GM19467 (cell line): ENCODE measurements around the gene GPR148.

Source experiments
- ATAC-seq: cut with Tn5 transposase; IDR thresholded peaks from one replicate; pipeline ENCODE4 v1.9.1; 2021; ENCODE audit warnings: mild to moderate bottlenecking, moderate library complexity; ENCODE audit not compliant: unreplicated experiment

Gene GPR148

DNA sequence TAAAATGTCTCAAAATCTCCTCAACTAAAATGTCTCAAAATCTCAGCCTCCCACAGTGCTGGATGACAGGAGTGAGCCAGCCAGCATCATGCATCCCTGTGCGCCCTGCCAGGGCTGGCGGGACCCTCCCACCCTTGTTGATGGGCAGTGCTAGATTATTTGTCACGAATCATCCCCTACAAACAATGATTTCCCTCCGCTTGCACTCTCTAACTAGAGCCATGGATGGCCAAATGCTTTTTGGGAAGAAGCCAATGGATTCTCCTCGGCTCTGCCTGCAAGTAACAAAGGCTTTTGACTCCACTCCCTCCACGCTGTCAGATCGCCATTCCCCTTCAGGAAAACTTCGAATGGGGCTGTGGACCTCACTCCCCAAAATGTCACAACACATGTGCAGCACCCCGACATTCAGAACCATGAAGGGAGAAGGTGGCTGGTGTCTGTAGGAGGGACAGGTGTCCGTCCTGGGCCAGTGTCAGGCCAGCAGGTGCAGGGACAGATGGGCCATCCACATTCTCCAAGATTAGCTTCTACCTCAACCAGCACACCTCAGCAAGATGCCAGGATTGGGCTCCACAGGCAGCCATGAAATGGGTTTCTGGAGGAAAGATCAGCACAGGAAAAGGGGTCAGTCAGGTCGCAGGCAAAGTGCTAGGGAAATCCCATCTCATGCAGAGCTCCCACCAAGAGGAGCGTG is 38.0 kb downstream of the GPR148 start:
- no peak for ATAC-seq

DNA sequence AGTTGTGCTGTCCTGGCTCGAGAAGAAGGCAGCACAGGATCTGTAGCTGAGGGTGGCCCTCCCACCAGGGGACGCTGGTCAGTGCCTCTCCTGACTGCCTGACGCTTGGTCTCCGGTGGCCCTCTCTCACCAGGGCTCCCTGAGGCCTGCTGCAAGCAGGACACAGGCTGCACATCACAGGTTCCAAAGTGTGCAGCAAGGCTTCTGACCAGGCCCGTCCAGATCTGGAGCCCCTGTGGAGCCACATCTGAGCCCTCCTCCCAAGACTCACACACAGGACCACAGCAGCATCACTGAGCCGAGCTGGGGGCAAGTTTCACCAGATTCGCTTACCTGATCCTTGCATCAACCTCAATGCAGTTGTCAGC is 38.5 kb downstream of the GPR148 start:
- ATAC-seq, result no peak

DNA sequence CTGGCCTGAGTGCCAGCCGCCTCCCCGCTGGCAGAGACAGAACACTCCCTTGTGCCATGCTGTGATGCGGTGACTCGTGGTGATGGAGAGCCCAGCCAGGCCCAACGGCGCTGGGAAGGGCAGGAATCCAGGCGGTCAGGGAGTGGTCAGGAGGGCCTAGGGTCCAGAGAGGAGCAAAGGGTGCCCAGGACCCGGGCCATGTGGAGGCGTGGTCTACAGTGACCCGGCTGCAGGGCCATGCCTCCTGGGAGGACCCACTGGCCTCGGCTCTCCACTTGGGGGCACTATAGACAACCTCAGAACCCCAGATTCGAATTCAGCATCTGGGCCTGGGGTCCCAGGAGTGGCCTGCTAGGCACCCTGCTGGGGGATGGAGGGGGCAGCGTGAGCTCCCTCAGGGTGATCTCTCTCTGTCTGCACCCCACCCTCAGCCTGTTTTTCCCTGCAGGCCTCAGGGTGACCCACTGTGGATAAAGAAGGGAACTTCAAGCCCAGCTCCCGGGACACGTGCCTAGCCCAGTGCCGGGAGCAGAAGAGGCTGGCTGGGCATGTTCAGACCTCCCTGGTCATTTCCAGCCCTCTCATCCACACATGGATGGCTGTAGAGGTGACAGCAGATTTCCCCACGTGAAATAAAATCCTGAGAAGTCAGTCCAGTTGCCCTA is 39.5 kb downstream of the GPR148 start:
- no peak for ATAC-seq

DNA sequence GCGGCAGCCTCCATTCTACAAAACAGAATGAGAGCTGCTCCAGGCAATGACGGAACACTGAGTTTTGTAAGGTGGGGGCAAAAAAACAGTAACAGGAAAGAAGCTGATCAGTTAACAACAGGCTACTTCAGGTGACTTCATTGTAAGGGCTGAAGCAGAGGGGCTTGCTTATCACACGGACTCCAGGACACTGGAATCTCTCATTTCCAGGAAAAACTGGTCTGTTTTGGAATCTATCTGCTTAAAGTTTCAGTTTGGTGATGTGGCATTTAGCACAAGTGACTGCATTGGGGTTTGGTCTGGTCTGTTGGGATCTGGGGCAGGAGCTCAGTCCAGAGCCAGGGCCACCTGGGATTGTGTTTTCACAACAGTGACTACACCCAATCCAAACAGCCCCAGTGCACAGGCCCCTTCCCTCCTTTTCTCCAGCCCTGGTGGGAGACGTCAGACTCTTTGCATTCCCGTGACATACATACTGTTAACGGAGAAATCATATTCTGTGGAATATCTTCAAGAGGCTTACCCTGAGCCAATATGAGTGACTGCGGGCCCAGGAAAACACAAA is 40.6 kb downstream of the GPR148 start:
- no peak for ATAC-seq

DNA sequence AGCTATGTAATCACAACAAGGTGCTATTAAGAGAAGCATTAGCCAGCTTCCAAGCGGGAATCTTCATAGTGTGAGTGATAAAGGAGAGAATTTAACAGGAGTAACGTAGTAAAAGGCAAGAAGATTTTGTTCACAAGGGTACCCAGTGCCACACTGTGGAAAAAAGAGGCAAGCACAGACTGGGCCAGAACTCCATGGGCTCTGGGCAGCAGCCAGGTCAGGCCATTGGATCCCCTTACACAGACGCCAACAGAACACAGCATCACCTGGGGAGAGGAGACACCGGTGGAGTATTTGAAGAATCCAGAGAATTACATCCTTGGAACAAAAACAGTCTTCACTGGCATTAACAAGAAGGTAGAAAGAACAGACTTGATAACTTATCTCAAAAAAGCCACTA is 47.7 kb downstream of the GPR148 start:
- ATAC-seq, result no peak

DNA sequence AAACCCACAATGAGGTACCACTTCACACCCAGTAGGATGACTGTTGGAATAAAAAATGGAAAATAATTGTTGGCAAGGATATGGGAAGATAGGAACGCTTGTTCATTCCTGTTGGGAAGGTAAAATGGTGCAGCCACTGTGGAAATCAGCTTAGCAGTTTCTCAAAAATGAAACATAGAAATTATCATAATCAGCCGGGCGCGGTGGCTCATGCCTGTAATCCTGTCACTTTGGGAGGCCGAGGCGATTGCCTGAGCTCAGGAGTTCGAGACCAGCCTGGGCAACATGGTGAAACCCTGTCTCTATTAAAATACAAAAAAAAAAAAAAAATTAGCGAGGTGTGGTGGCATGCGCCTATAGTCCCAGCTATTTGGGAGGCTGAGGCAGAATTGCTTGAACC is 49.9 kb downstream of the GPR148 start:
- no peak for ATAC-seq
